WTC11 (cell line): ENCODE results near the gene SEC61A2. TPM values are rescaled to one million over a fixed set of nuclear protein-coding genes. Genes with fewer than 3 reads are reported as not detected.

ENCODE experiments used
- ATAC-seq: fragments of 200-7000 bp; cut with Tn5 transposase; 2 replicates; pipeline ENCODE4 v1.10.0; 2021; ENCODE audit warnings: mild to moderate bottlenecking, moderate library complexity
- CTCF ChIA-PET: fragments of 300-600 bp; sonication (Branson Sonifier 250); formaldehyde crosslinking; loops from one replicate; lab custom pipeline; 2021; ENCODE audit warnings: antibody characterized with exemption; lab: Charles Lee
- POLR2A ChIA-PET: fragments of 350-600 bp; sonication (Branson Sonifier 250); formaldehyde crosslinking; loops from one replicate; lab custom pipeline; 2021; ENCODE audit warnings: antibody characterized with exemption; lab: Charles Lee
- DNase-seq: peaks from one replicate; pipeline ENCODE4 v3.0.0; 2021; ENCODE audit warnings: low spot score
- H3K27ac Mint-ChIP-seq: 2 replicates; pipeline ENCODE4 v1.8.0; 2021; ENCODE audit warnings: mixed read lengths
- H3K27me3 Mint-ChIP-seq: 2 replicates; pipeline ENCODE4 v1.8.0; 2021; ENCODE audit warnings: low read depth, mild to moderate bottlenecking, moderate library complexity, mixed read lengths
- H3K36me3 Mint-ChIP-seq: 2 replicates; pipeline ENCODE4 v1.8.0; 2021; ENCODE audit warnings: mixed read lengths
- H3K4me1 Mint-ChIP-seq: 2 replicates; pipeline ENCODE4 v1.8.0; 2022; ENCODE audit warnings: mixed read lengths
- H3K4me3 Mint-ChIP-seq: 2 replicates; pipeline ENCODE4 v1.8.0; 2021; ENCODE audit warnings: mild to moderate bottlenecking, moderate library complexity, mixed read lengths
- H3K9me3 Mint-ChIP-seq: 2 replicates; pipeline ENCODE4 v1.8.0; 2021; ENCODE audit warnings: mixed read lengths
- ATF3 ChIP-seq: sonication (generic); formaldehyde crosslinking; conservative IDR thresholded peaks from 2 replicates; pipeline ENCODE4 v1.8.1; 2022; ENCODE audit warnings: mild to moderate bottlenecking, missing genetic modification reagents
- CBFB ChIP-seq: sonication (generic); formaldehyde crosslinking; IDR thresholded peaks from 2 replicates; pipeline ENCODE4 v1.8.1; 2022; ENCODE audit warnings: mild to moderate bottlenecking, low read depth, missing genetic modification reagents
- E2F4 ChIP-seq: sonication (generic); formaldehyde crosslinking; IDR thresholded peaks from 2 replicates; pipeline ENCODE4 v1.8.1; 2022; ENCODE audit warnings: low read depth, mild to moderate bottlenecking, moderate library complexity, missing genetic modification reagents, borderline replicate concordance
- ELF4 ChIP-seq: sonication (generic); formaldehyde crosslinking; IDR thresholded peaks from 2 replicates; pipeline ENCODE4 v1.8.1; 2022; ENCODE audit warnings: low read depth, mild to moderate bottlenecking, moderate library complexity, missing genetic modification reagents
- EMX1 ChIP-seq: fragments of 250-450 bp; sonication (Bioruptor Pico); IDR thresholded peaks from 2 replicates; pipeline ENCODE4 v1.8.0; 2021; ENCODE audit warnings: mild to moderate bottlenecking
- ESRRA ChIP-seq: sonication (generic); formaldehyde crosslinking; IDR thresholded peaks from 2 replicates; pipeline ENCODE4 v1.8.1; 2022; ENCODE audit warnings: mild to moderate bottlenecking, missing genetic modification reagents, borderline replicate concordance
- HMGXB4 ChIP-seq: sonication (generic); formaldehyde crosslinking; IDR thresholded peaks from 2 replicates; pipeline ENCODE4 v1.8.1; 2023; ENCODE audit warnings: mild to moderate bottlenecking, moderate library complexity, missing genetic modification reagents
- JUN ChIP-seq: sonication (generic); formaldehyde crosslinking; IDR thresholded peaks from 2 replicates; pipeline ENCODE4 v1.8.0; 2023; ENCODE audit warnings: mild to moderate bottlenecking, missing genetic modification reagents
- OVOL2 ChIP-seq: fragments of 250-450 bp; sonication (Bioruptor Pico); IDR thresholded peaks from 2 replicates; pipeline ENCODE4 v1.9.0; 2021; ENCODE audit warnings: mild to moderate bottlenecking, borderline replicate concordance
- SMAD3 ChIP-seq: sonication (generic); formaldehyde crosslinking; IDR thresholded peaks from 2 replicates; pipeline ENCODE4 v1.8.0; 2022; ENCODE audit warnings: missing genetic modification reagents, mild to moderate bottlenecking, borderline replicate concordance
- SMAD4 ChIP-seq: sonication (generic); formaldehyde crosslinking; IDR thresholded peaks from 2 replicates; pipeline ENCODE4 v1.8.0; 2022; ENCODE audit warnings: mild to moderate bottlenecking, missing genetic modification reagents
- ZNF396 ChIP-seq: fragments of 250-450 bp; sonication (Bioruptor Pico); IDR thresholded peaks from 2 replicates; pipeline ENCODE4 v1.8.0; 2021; ENCODE audit warnings: mild to moderate bottlenecking, moderate library complexity, borderline replicate concordance
- ZNF512 ChIP-seq: sonication (generic); formaldehyde crosslinking; IDR thresholded peaks from 2 replicates; pipeline ENCODE4 v1.8.1; 2022; ENCODE audit warnings: missing genetic modification reagents, borderline replicate concordance
- ZNF671 ChIP-seq: fragments of 250-450 bp; sonication (Bioruptor Pico); IDR thresholded peaks from 2 replicates; pipeline ENCODE4 v1.8.0; 2021; ENCODE audit warnings: mild to moderate bottlenecking
- total RNA-seq: library from RNA; stranded (reverse); gene quantifications from 3 replicates; pipeline ENCODE4 v1.2.3, GENCODE V29; 2021
- TF ChIP-seq, protein P1 (sequence below): sonication (generic); formaldehyde crosslinking; IDR thresholded peaks from 2 replicates; pipeline ENCODE4 v1.8.1; 2023; ENCODE audit warnings: mild to moderate bottlenecking, missing genetic modification reagents
- TF ChIP-seq, protein P2 (sequence below): sonication (generic); formaldehyde crosslinking; IDR thresholded peaks from 2 replicates; pipeline ENCODE4 v1.8.0; 2023; ENCODE audit warnings: missing genetic modification reagents
- TF ChIP-seq, protein P3 (sequence below): fragments of 250-450 bp; sonication (Bioruptor Pico); IDR thresholded peaks from 2 replicates; pipeline ENCODE4 v1.9.0; 2021; ENCODE audit warnings: moderate library complexity, mild to moderate bottlenecking, inconsistent platforms, borderline replicate concordance

SEC61A2 gene
- total RNA-seq, 1 experiment from 2014 or later, result 19.0 TPM

- TF ChIP-seq ZNF512 (no peak), SMAD4 (CRISPR knock-in tag) (no peak), EMX1 (CRISPR knock-in tag) (no peak), CBFB (no peak)
- TF ChIP-seq, protein P1, sequence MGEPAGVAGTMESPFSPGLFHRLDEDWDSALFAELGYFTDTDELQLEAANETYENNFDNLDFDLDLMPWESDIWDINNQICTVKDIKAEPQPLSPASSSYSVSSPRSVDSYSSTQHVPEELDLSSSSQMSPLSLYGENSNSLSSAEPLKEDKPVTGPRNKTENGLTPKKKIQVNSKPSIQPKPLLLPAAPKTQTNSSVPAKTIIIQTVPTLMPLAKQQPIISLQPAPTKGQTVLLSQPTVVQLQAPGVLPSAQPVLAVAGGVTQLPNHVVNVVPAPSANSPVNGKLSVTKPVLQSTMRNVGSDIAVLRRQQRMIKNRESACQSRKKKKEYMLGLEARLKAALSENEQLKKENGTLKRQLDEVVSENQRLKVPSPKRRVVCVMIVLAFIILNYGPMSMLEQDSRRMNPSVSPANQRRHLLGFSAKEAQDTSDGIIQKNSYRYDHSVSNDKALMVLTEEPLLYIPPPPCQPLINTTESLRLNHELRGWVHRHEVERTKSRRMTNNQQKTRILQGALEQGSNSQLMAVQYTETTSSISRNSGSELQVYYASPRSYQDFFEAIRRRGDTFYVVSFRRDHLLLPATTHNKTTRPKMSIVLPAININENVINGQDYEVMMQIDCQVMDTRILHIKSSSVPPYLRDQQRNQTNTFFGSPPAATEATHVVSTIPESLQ, result no peak
These were observed 75.6 kb downstream of the SEC61A2 start (continued) for GRCh38 chr10:12205082-12205481.

- POLR2A ChIA-PET, result no interaction called here
- ATAC-seq, result no peak
- H3K4me3 Mint-ChIP-seq, result no peak overlapping the region
- H3K4me1 Mint-ChIP-seq, result no peaks in the 10 kb centered on the region
- TF ChIP-seq ZNF671 (CRISPR knock-in tag) (no peak), SMAD4 (CRISPR knock-in tag) (no peak), ELF4 (CRISPR knock-in tag) (no peak), OVOL2 (CRISPR knock-in tag) (no peak), HMGXB4 (no peak), E2F4 (CRISPR knock-in tag) (no peak), ESRRA (CRISPR knock-in tag) (no peak), JUN (CRISPR knock-in tag) (no peak), ZNF396 (CRISPR knock-in tag) (no peak), ATF3 (CRISPR knock-in tag) (no peak), SMAD3 (CRISPR knock-in tag) (no peak), CBFB (no peak)
- TF ChIP-seq, protein P2, sequence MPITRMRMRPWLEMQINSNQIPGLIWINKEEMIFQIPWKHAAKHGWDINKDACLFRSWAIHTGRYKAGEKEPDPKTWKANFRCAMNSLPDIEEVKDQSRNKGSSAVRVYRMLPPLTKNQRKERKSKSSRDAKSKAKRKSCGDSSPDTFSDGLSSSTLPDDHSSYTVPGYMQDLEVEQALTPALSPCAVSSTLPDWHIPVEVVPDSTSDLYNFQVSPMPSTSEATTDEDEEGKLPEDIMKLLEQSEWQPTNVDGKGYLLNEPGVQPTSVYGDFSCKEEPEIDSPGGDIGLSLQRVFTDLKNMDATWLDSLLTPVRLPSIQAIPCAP (CRISPR knock-in tag), result no peak
- TF ChIP-seq, protein P3, sequence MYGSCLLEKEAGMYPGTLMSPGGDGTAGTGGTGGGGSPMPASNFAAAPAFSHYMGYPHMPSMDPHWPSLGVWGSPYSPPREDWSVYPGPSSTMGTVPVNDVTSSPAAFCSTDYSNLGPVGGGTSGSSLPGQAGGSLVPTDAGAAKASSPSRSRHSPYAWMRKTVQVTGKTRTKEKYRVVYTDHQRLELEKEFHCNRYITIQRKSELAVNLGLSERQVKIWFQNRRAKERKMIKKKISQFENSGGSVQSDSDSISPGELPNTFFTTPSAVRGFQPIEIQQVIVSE (CRISPR knock-in tag), result no peak
- TF ChIP-seq, all 79 proteins: peak for 0
- CTCF ChIA-PET, result no interaction called here
- no peak overlapping the region for H3K27ac Mint-ChIP-seq
- peaks cover 68% of the 10 kb centered on the region for H3K36me3 Mint-ChIP-seq
- H3K9me3 Mint-ChIP-seq, result peaks cover 12% of the 10 kb centered on the region
- no peak for DNase-seq
- H3K27me3 Mint-ChIP-seq, result no peaks in the 10 kb centered on the region
These were observed 77.6 kb downstream of the SEC61A2 start for GRCh38 chr10:12207114-12207513.
